ENCODE data around the gene SLC39A3.
A peak's percentile ranks its signal among the peaks of the same experiment; 100 is the strongest.

Gene SLC39A3

GRCh38 chr19:2726904-2727639 lies 12.7 kb downstream of the SLC39A3 start:
- WGBS (ENCODE audit: insufficient coverage): 37% methylated on average over 16 of the region's 26 CpGs
- ChIA-PET POLR2A (interaction anchor here (0.9 to 1.4 kb wide), 3 partner anchors 11 to 22 kb away, joined by 3 to 5 read pairs (median 3); no protein-coding TSS in a partner anchor), CTCF (interaction anchor here (0.7 to 1.6 kb wide), 6 partner anchors 15 to 79 kb away, joined by 3 to 6 read pairs (median 4); no protein-coding TSS in a partner anchor)
- H3K27me3 ChIP-seq (replicated peaks in 2 of 5; ENCODE audit: control insufficient read depth in 4 of 5, insufficient read depth in 5 of 5, low read length in 4 of 5): peaks cover 0 to 3% (median 0%) of the 10 kb centered on the region in 5 experiments
- peak in 2 of 3 donors; percentile 26 to 54 for DNase-seq
- H3K36me3 ChIP-seq (ENCODE audit: control insufficient read depth in 4 of 4, insufficient read depth in 4 of 4, low read length in 3 of 4): peaks cover 0 to 14% (median 7%) of the 10 kb centered on the region in 4 experiments
- no peak overlapping the region for H3K27ac ChIP-seq (ENCODE audit: insufficient read depth in 1 of 2, low read depth in 1 of 2, low read length in 2 of 2, poor library complexity in 1 of 2, severe bottlenecking in 2 of 2)
- peak overlapping the region in 5 of 7 experiments; percentile 15 to 65 (median 38) for H3K4me3 ChIP-seq (ENCODE audit: control insufficient read depth in 1 of 7, extremely low read depth in 1 of 7, insufficient read depth in 4 of 7, low read depth in 2 of 7, low read length in 6 of 7)
- H3K4me1 ChIP-seq (ENCODE audit: control extremely low read depth in 1 of 4, control insufficient read depth in 4 of 4, insufficient read depth in 4 of 4, low read length in 3 of 4): peaks cover 0 to 24% (median 15%) of the 10 kb centered on the region in 4 experiments
- no peaks in the 10 kb centered on the region for H3K9me3 ChIP-seq (ENCODE audit: control extremely low read depth in 1 of 5, control insufficient read depth in 4 of 5, insufficient read depth in 2 of 5, low read depth in 1 of 5, low read length in 4 of 5)

GRCh38 chr19:2726160-2726855 lies 13.5 kb downstream of the SLC39A3 start:
- Histone ChIP-seq H3K36me3 (ENCODE audit: control insufficient read depth in 4 of 4, insufficient read depth in 4 of 4, low read length in 3 of 4) (peaks cover 0 to 7% (median 3%) of the 10 kb centered on the region in 4 experiments), H3K4me3 (ENCODE audit: control insufficient read depth in 1 of 7, extremely low read depth in 1 of 7, insufficient read depth in 4 of 7, low read depth in 2 of 7, low read length in 6 of 7) (peak overlapping the region in 4 of 7 experiments; percentile 15 to 65 (median 46)), H3K4me1 (ENCODE audit: control extremely low read depth in 1 of 4, control insufficient read depth in 4 of 4, insufficient read depth in 4 of 4, low read length in 3 of 4) (peaks cover 0 to 31% (median 21%) of the 10 kb centered on the region in 4 experiments), H3K9me3 (ENCODE audit: control extremely low read depth in 1 of 5, control insufficient read depth in 4 of 5, insufficient read depth in 2 of 5, low read depth in 1 of 5, low read length in 4 of 5) (no peaks in the 10 kb centered on the region), H3K27me3 (replicated peaks in 2 of 5; ENCODE audit: control insufficient read depth in 4 of 5, insufficient read depth in 5 of 5, low read length in 4 of 5) (peaks cover 0 to 7% (median 0%) of the 10 kb centered on the region in 5 experiments), H3K27ac (ENCODE audit: insufficient read depth in 1 of 2, low read depth in 1 of 2, low read length in 2 of 2, poor library complexity in 1 of 2, severe bottlenecking in 2 of 2) (no peak overlapping the region)
- POLR2A ChIA-PET: interaction anchor here (1.4 kb wide), 2 partner anchors 11 to 13 kb away, joined by 3 to 5 read pairs; no protein-coding TSS in a partner anchor
- no peak for DNase-seq
- 82% methylated on average over 7 of the region's 15 CpGs for WGBS (ENCODE audit: insufficient coverage)
- CTCF ChIA-PET: interaction anchor here (0.8 to 1.6 kb wide), 5 partner anchors 13 to 78 kb away, joined by 3 to 6 read pairs (median 4); no protein-coding TSS in a partner anchor

- CTCF ChIA-PET: interaction anchor here (0.9 to 1.2 kb wide), 3 partner anchors 15 to 76 kb away, joined by 3 to 6 read pairs (median 5); no protein-coding TSS in a partner anchor
- 86% methylated on average over 7 of the region's 7 CpGs for WGBS (ENCODE audit: insufficient coverage)
- no peak for DNase-seq
- Histone ChIP-seq H3K36me3 (ENCODE audit: control insufficient read depth in 4 of 4, insufficient read depth in 4 of 4, low read length in 3 of 4) (peaks cover 0 to 2% (median 0%) of the 10 kb centered on the region in 4 experiments), H3K4me1 (ENCODE audit: control extremely low read depth in 1 of 4, control insufficient read depth in 4 of 4, insufficient read depth in 4 of 4, low read length in 3 of 4) (peaks cover 0 to 43% (median 33%) of the 10 kb centered on the region in 4 experiments), H3K4me3 (ENCODE audit: control insufficient read depth in 1 of 7, extremely low read depth in 1 of 7, insufficient read depth in 4 of 7, low read depth in 2 of 7, low read length in 6 of 7) (no peak overlapping the region), H3K27me3 (replicated peaks in 2 of 5; ENCODE audit: control insufficient read depth in 4 of 5, insufficient read depth in 5 of 5, low read length in 4 of 5) (peaks cover 0 to 14% (median 0%) of the 10 kb centered on the region in 5 experiments), H3K27ac (ENCODE audit: insufficient read depth in 1 of 2, low read depth in 1 of 2, low read length in 2 of 2, poor library complexity in 1 of 2, severe bottlenecking in 2 of 2) (no peak overlapping the region), H3K9me3 (ENCODE audit: control extremely low read depth in 1 of 5, control insufficient read depth in 4 of 5, insufficient read depth in 2 of 5, low read depth in 1 of 5, low read length in 4 of 5) (no peaks in the 10 kb centered on the region)
- POLR2A ChIA-PET: no interaction called here
Measured at GRCh38 chr19:2724148-2724557, 15.7 kb downstream of the SLC39A3 start.

DNA sequence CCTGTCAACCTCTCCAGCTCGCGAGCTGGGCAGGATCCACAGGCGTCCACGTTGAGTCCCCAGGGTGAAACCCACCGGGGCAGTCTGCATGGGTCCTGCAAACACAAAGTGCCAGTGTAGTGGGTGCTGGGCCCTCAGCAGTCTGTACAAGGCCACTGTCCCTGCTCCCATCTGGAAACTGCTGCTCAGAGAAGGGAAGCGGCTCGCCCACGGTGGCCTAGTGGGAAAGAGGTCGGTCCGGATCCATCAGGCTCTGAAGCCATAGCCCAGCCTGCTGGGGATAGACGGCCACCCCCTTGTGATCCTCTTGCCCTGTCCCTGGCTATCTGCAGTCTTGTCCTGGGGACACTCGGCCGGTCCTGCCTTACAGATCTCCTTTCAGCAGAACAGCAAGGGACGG lies 16.1 kb downstream of the SLC39A3 start:
- ChIA-PET POLR2A (no interaction called here), CTCF (interaction anchor here (0.8 to 1.3 kb wide), 4 partner anchors 7 to 80 kb away, joined by 3 to 5 read pairs (median 3); no protein-coding TSS in a partner anchor)
- no peak for DNase-seq
- H3K27ac ChIP-seq (ENCODE audit: insufficient read depth in 1 of 2, low read depth in 1 of 2, low read length in 2 of 2, poor library complexity in 1 of 2, severe bottlenecking in 2 of 2): no peak overlapping the region
- peaks cover 0 to 43% (median 33%) of the 10 kb centered on the region in 4 experiments for H3K4me1 ChIP-seq (ENCODE audit: control extremely low read depth in 1 of 4, control insufficient read depth in 4 of 4, insufficient read depth in 4 of 4, low read length in 3 of 4)
- H3K36me3 ChIP-seq (ENCODE audit: control insufficient read depth in 4 of 4, insufficient read depth in 4 of 4, low read length in 3 of 4): peaks cover 0 to 1% (median 0%) of the 10 kb centered on the region in 4 experiments
- no peaks in the 10 kb centered on the region for H3K9me3 ChIP-seq (ENCODE audit: control extremely low read depth in 1 of 5, control insufficient read depth in 4 of 5, insufficient read depth in 2 of 5, low read depth in 1 of 5, low read length in 4 of 5)
- H3K4me3 ChIP-seq (ENCODE audit: control insufficient read depth in 1 of 7, extremely low read depth in 1 of 7, insufficient read depth in 4 of 7, low read depth in 2 of 7, low read length in 6 of 7): no peak overlapping the region
- H3K27me3 ChIP-seq (replicated peaks in 2 of 5; ENCODE audit: control insufficient read depth in 4 of 5, insufficient read depth in 5 of 5, low read length in 4 of 5): peaks cover 0 to 18% (median 0%) of the 10 kb centered on the region in 5 experiments
- WGBS (ENCODE audit: insufficient coverage): 94% methylated on average over 14 of the region's 14 CpGs

- Histone ChIP-seq H3K27me3 (replicated peaks in 2 of 5; ENCODE audit: control insufficient read depth in 4 of 5, insufficient read depth in 5 of 5, low read length in 4 of 5) (peaks cover 0 to 18% (median 0%) of the 10 kb centered on the region in 5 experiments), H3K27ac (ENCODE audit: insufficient read depth in 1 of 2, low read depth in 1 of 2, low read length in 2 of 2, poor library complexity in 1 of 2, severe bottlenecking in 2 of 2) (no peak overlapping the region), H3K9me3 (ENCODE audit: control extremely low read depth in 1 of 5, control insufficient read depth in 4 of 5, insufficient read depth in 2 of 5, low read depth in 1 of 5, low read length in 4 of 5) (no peaks in the 10 kb centered on the region), H3K4me1 (ENCODE audit: control extremely low read depth in 1 of 4, control insufficient read depth in 4 of 4, insufficient read depth in 4 of 4, low read length in 3 of 4) (peaks cover 0 to 41% (median 32%) of the 10 kb centered on the region in 4 experiments), H3K4me3 (ENCODE audit: control insufficient read depth in 1 of 7, extremely low read depth in 1 of 7, insufficient read depth in 4 of 7, low read depth in 2 of 7, low read length in 6 of 7) (no peak overlapping the region), H3K36me3 (ENCODE audit: control insufficient read depth in 4 of 4, insufficient read depth in 4 of 4, low read length in 3 of 4) (no peaks in the 10 kb centered on the region)
- no peak for DNase-seq
- ChIA-PET CTCF (interaction anchor here (0.8 to 1.3 kb wide), 3 partner anchors 8 to 80 kb away, joined by 3 to 5 read pairs (median 3); no protein-coding TSS in a partner anchor), POLR2A (no interaction called here)
- 100% methylated on average over 8 of the region's 13 CpGs for WGBS (ENCODE audit: insufficient coverage)
Measured at GRCh38 chr19:2723345-2723715, 16.5 kb downstream of the SLC39A3 start.

GRCh38 chr19:2722541-2723344 lies 17.1 kb downstream of the SLC39A3 start:
- no peaks in the 10 kb centered on the region for H3K9me3 ChIP-seq (ENCODE audit: control extremely low read depth in 1 of 5, control insufficient read depth in 4 of 5, insufficient read depth in 2 of 5, low read depth in 1 of 5, low read length in 4 of 5)
- no peaks in the 10 kb centered on the region for H3K36me3 ChIP-seq (ENCODE audit: control insufficient read depth in 4 of 4, insufficient read depth in 4 of 4, low read length in 3 of 4)
- CTCF ChIA-PET: interaction anchor here (0.8 to 1.3 kb wide), 2 partner anchors 8 to 79 kb away, joined by 3 read pairs; no protein-coding TSS in a partner anchor
- H3K4me3 ChIP-seq (ENCODE audit: control insufficient read depth in 1 of 7, extremely low read depth in 1 of 7, insufficient read depth in 4 of 7, low read depth in 2 of 7, low read length in 6 of 7): no peak overlapping the region
- 66% methylated on average over 24 of the region's 28 CpGs for WGBS (ENCODE audit: insufficient coverage)
- POLR2A ChIA-PET: no interaction called here
- H3K4me1 ChIP-seq (ENCODE audit: control extremely low read depth in 1 of 4, control insufficient read depth in 4 of 4, insufficient read depth in 4 of 4, low read length in 3 of 4): peaks cover 0 to 37% (median 32%) of the 10 kb centered on the region in 4 experiments
- H3K27me3 ChIP-seq (replicated peaks in 2 of 5; ENCODE audit: control insufficient read depth in 4 of 5, insufficient read depth in 5 of 5, low read length in 4 of 5): peaks cover 0 to 18% (median 0%) of the 10 kb centered on the region in 5 experiments
- H3K27ac ChIP-seq (ENCODE audit: insufficient read depth in 1 of 2, low read depth in 1 of 2, low read length in 2 of 2, poor library complexity in 1 of 2, severe bottlenecking in 2 of 2): no peak overlapping the region
- peak in 1 of 3 donors; percentile 52 for DNase-seq
